ENCODE measurements around the gene TVP23B. TPM values are rescaled to one million over a fixed set of nuclear protein-coding genes. Genes with fewer than 3 reads are reported as not detected.

Gene TVP23B
- total RNA-seq = 26.6 and 30.5 TPM in 2 replicates

GRCh38 chr17:18780991-18781718 lies at the start of gene TVP23B:
Gene TVP23B, plus strand, starts transcription at chr17:18781183. Its CDS starts 111 bp downstream, at chr17:18781294.

DNA sequence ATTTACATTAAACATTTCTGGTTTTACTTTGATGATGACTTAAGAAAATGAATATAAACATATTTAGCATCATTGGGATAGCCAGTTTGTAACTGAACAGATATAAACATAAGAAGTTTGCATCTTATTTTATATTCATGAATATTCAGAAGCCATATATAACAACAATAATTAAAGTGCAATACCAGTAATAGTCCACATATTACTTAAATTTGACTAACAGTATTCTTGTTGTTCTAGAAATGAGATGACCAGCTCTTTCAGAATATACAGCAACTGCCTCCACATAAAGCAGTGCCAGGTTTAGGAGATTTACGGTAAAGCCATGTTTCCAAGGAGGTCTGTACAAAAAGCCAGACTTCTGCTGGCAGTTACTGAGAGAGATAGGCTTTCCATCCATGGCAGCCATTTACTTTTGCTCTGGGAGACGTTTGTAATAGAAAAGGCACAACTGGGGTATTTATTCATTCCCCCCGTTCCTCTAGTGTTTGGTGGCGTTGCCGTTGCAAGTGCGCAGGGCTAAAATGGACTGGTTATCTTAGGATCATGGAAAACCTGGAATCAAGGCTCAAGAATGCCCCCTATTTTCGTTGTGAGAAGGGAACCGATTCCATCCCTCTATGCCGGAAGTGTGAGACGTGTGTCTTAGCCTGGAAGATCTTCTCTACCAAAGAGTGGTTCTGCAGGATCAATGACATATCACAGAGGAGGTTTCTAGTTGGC lies 37.1 kb upstream of the TVP23B start, which contains the start of gene FBXW10:
Gene FBXW10 (plus strand): TSS at position 356 of the 723 bp plus-strand sequence. CDS start 191 bp downstream, at position 547.

Other genes with a start within 250 kb of the TVP23B start
- not detected in 2 replicates for gene TBC1D28, start 136.8 kb upstream of the TVP23B start, total RNA-seq
- 3.3 and 3.5 TPM in 2 replicates for gene FOXO3B, start 98.9 kb upstream of the TVP23B start, total RNA-seq
- gene FBXW10, start 37.1 kb upstream of the TVP23B start, total RNA-seq = 0.07 TPM in 1 of 2 replicates, not detected in the other
- 27.0 and 31.3 TPM in 2 replicates for gene PRPSAP2, start 76.9 kb downstream of the TVP23B start, total RNA-seq
- gene SLC5A10, start 171.0 kb downstream of the TVP23B start, total RNA-seq = not detected in 2 replicates
- gene FAM83G, start 223.6 kb downstream of the TVP23B start, total RNA-seq = 24.0 and 25.9 TPM in 2 replicates